ENCODE measurements around the gene POM121L2. TPM values are rescaled to one million over a fixed set of nuclear protein-coding genes. Genes with fewer than 3 reads are reported as not detected.

Gene POM121L2
- total and polyA plus RNA-seq, 2 of the 13 experiments (the other 11 are each of a cell fraction or from before 2014, with no cell fraction given), result not detected

DNA sequence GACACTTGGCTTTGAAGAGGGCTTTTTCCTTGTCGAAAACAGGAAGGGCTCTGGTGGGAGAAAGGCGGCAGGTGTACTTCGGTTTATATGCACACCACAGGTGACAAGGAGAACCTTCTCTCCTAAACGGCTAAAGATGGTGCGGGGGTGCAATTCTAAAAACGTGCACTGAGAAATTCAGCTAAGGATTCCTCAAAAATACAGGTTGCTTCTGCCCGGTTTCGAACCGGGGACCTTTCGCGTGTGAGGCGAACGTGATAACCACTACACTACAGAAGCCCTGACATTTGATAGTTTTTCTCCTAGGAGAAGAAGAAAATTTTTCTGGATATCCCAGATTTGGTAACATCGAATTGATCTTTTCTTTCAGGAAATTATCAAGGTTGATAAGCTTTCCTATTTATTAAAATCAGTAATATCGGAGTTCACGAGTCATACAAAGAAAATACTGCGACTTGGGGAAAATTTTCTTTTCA, 32.0 kb downstream of the POM121L2 start (continued):
- TF ChIP-seq, protein P1, sequence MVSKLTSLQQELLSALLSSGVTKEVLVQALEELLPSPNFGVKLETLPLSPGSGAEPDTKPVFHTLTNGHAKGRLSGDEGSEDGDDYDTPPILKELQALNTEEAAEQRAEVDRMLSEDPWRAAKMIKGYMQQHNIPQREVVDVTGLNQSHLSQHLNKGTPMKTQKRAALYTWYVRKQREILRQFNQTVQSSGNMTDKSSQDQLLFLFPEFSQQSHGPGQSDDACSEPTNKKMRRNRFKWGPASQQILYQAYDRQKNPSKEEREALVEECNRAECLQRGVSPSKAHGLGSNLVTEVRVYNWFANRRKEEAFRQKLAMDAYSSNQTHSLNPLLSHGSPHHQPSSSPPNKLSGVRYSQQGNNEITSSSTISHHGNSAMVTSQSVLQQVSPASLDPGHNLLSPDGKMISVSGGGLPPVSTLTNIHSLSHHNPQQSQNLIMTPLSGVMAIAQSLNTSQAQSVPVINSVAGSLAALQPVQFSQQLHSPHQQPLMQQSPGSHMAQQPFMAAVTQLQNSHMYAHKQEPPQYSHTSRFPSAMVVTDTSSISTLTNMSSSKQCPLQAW (CRISPR knock-in tag; IDR thresholded peaks at IDR 0.05), result 0 out of 2 replicates have a peak, but pooled peaks have one; percentile 18
- TF ChIP-seq GABPA (IDR thresholded peaks at IDR 0.05; ENCODE audit: low read depth, low read length), result no peak
- peak; percentile 28; the same call in 1 of the 2 replicates for TF ChIP-seq GABPA (CRISPR knock-in tag; IDR thresholded peaks at IDR 0.05; ENCODE audit: low read depth)
- TF ChIP-seq GFI1 (CRISPR knock-in tag; IDR thresholded peaks at IDR 0.05; ENCODE audit: borderline replicate concordance), result peak; percentile 71
- 0 out of 2 replicates have a peak, but pooled peaks have one; percentile 9 for TF ChIP-seq ZNF121 (CRISPR knock-in tag; IDR thresholded peaks at IDR 0.05)
- TF ChIP-seq, protein P2, sequence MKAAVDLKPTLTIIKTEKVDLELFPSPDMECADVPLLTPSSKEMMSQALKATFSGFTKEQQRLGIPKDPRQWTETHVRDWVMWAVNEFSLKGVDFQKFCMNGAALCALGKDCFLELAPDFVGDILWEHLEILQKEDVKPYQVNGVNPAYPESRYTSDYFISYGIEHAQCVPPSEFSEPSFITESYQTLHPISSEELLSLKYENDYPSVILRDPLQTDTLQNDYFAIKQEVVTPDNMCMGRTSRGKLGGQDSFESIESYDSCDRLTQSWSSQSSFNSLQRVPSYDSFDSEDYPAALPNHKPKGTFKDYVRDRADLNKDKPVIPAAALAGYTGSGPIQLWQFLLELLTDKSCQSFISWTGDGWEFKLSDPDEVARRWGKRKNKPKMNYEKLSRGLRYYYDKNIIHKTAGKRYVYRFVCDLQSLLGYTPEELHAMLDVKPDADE (CRISPR knock-in tag; IDR thresholded peaks at IDR 0.05), result no peak
- peak; percentile 52; the same call in 1 of the 2 replicates for TF ChIP-seq NCOR1 (IDR thresholded peaks at IDR 0.05; ENCODE audit: borderline replicate concordance, low read length)
- TF ChIP-seq ZNF629 (CRISPR knock-in tag; conservative IDR thresholded peaks at IDR 0.05), result peak; percentile 50
- no peak for TF ChIP-seq MIER3 (CRISPR knock-in tag; IDR thresholded peaks at IDR 0.05; ENCODE audit: borderline replicate concordance)
- no peak for TF ChIP-seq MLLT10 (CRISPR knock-in tag; IDR thresholded peaks at IDR 0.05)
- no peak for TF ChIP-seq ZNF160 (CRISPR knock-in tag; IDR thresholded peaks at IDR 0.05)
- peak; percentile 95 to 96 for TF ChIP-seq HMGXB4 (CRISPR knock-in tag; IDR thresholded peaks at IDR 0.05; ENCODE audit: borderline replicate concordance in 1 of 2, low read depth in 1 of 2)
- TF ChIP-seq HDAC2 (CRISPR knock-in tag; IDR thresholded peaks at IDR 0.05), result 0 out of 2 replicates have a peak, but pooled peaks have one; percentile 34
- 0 out of 2 replicates have a peak, but pooled peaks have one; percentile 15 for TF ChIP-seq ZKSCAN8 (CRISPR knock-in tag; IDR thresholded peaks at IDR 0.05; ENCODE audit: borderline replicate concordance)
- peak; percentile 65 for TF ChIP-seq GATAD2A (CRISPR knock-in tag; IDR thresholded peaks at IDR 0.05)
- peak; percentile 29; the same call in 1 of the 2 replicates for TF ChIP-seq PPARG (CRISPR knock-in tag; conservative IDR thresholded peaks at IDR 0.05)
- no peak for TF ChIP-seq BCL6 (CRISPR knock-in tag; IDR thresholded peaks at IDR 0.05)
- peak; percentile 63 for TF ChIP-seq ASH2L (IDR thresholded peaks at IDR 0.05; ENCODE audit: insufficient read length, low read depth, low read length)
- no peak for TF ChIP-seq ARNTL (CRISPR knock-in tag; IDR thresholded peaks at IDR 0.05)
- 0 out of 2 replicates have a peak, but pooled peaks have one; percentile 9 for TF ChIP-seq ZBTB38 (CRISPR knock-in tag; IDR thresholded peaks at IDR 0.05)
- no peak for TF ChIP-seq HINFP (CRISPR knock-in tag; IDR thresholded peaks at IDR 0.05; ENCODE audit: low read depth)
- TF ChIP-seq AGO2 (optimal IDR thresholded peaks at IDR 0.05; ENCODE audit: low read depth, low read length), result no peak
- TF ChIP-seq HOXA3 (CRISPR knock-in tag; IDR thresholded peaks at IDR 0.05), result peak; percentile 44; the same call in 1 of the 2 replicates
- no peak for TF ChIP-seq ZNF354B (CRISPR knock-in tag; IDR thresholded peaks at IDR 0.05)
- TF ChIP-seq TEAD2 (CRISPR knock-in tag; IDR thresholded peaks at IDR 0.05), result no peak
- peak; percentile 66; the same call in 1 of the 2 replicates for TF ChIP-seq SMAD3 (CRISPR knock-in tag; IDR thresholded peaks at IDR 0.05)

Data from HepG2 (cell line).